HG03457 (cell line): ENCODE data around the gene MBLAC1.

Experiments
- ATAC-seq: cut with Tn5 transposase; IDR thresholded peaks from one replicate; pipeline ENCODE4 v1.9.1; 2021; ENCODE audit warnings: moderate number of reproducible peaks; ENCODE audit not compliant: unreplicated experiment

MBLAC1 gene

DNA sequence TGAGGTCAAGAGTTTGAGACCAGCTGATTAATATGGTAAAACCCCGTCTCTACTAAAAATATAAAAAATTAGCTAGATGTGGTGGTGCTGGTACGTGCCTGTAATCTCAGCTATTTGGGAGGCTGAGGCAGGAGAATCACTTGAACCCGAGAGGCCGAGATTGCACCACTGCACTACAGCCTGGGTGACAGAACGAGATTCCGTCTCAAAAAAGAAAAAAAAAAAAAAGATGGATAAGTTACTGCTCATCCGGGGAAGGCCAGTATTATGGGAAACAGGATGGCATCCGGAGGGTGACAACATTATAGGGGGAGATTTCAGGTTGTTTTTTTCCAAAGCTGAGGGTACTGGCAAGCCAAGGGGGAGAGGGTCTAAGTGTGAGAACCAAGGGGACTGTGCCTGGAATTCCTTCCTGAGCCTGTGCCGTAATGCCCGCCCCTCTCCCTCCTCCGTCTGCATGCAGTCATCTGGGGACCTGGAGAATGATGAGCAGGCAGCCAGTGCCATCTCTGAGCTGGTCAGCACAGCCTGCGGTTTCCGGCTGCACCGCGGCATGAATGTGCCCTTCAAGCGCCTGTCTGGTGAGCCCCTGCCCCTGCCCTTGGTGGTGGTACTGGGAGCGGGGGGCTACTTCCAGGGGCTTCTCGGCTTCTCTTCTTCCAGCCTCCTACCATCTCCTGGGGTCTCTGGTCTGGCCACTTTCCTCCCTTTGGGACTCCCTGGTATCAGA is 26.3 kb downstream of the MBLAC1 start:
- ATAC-seq = no peak

DNA sequence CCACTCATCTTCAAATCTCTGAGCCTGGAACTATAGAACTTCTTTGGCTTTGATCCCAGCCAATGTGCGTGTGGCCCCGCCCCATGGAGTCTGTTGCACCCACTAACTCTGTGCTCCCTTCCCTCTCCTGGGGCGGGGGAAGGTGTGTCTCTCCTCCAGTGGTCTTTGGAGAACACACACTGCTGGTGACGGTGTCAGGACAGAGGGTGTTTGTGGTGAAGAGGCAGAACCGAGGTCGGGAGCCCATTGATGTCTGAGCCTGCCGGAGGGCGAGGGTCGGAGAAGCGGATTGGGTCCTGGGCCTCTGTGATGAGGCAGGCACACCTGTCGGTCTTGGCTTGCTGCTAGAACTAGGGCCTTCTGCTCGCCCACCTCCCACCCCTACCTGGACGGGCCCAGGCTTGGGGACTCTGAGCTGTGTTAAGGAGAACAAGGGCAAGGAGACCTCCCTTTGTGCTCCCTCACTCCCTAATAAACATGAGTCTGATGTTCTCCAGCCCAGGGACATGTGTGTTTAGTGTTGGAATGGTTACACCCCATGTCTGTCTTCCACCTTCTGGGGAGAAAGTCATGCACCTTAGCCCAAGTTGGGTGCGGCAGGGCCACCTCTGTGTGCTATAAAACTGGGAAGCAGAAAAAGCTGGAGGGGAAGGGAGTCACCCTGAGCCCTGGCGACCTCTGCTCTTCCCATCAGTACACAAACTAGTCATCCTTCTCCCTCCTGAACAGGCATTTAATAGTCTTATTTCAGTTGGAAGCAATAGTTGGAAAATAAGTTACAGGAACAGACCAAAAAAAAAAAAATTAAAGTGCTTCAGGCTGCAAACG is 27.2 kb downstream of the MBLAC1 start:
- no peak for ATAC-seq

DNA sequence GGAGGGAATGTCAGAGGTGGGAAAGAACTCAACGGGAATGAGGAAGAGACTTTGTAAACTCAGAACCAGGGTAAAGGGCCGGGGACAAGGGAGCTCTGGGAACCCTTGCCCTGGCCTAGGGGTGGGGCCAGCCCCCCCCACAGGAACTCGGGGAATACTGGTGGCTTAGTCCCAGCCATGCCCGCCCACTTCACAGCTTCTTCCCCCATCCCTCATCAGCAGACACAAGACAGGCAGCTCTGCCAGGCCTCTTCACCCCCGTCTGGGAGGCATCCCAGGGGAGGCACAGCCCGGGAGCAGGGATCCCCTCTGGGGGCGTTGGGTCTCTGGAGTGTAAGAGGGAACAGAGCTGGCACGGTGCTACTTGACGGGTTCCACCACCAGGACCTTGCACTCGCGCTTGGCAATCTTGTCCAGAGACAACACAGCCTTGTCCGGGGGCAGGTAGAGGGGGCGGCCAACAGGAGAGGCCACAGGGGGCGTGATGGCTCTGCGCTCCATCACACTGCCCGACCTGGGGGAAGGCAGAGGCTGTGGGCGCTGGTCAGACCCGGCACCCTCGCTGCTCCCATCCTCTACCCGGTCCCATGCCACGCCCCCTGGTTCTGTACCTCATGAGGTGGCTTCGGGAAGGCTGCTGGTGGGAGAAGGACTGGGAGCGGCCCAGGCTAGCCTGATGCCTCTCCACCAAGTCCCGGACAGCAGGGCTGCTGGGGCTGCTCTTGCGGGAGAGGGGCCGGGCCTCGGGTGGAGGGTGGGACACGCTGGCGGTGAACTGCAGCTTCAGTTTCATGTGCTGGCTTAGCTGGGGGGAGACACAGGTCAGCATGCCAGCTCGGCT is 28.1 kb downstream of the MBLAC1 start:
- no peak for ATAC-seq

DNA sequence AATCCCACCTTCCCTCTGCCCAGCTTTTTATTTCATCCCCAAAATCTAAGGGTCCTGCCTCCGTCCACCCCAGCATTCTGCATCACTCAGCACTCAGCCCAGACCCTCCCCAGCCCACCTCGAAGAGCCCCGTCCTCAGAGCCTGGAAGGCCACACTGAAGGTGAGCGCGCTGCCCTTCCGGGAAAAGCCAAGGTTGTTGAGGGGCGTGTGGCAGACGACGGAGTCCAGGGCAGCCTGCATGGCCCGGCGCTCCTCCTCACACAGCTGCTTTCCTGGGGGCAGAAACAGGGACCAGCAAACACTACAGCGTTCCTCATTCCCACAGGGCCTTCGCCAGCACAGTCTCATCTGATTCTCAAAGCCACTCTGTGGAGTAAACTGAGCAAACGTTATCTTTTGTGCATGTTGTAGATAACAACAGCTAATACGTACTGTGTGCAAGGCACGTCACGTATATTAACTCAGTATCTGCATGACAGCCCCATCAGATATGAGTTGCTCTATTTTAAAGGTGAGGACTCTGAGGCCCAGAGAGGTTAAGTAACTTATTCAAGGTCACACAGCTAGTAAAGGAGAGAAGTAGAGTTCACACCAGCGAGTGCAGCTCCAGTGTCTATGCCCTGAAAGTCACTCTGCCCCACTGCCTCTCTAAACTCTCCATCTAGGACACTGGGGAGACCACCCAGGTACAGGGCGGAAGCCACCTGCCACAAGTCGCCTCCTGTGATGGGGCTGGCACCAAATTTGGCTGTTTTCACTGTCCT is 29.0 kb downstream of the MBLAC1 start:
- ATAC-seq = no peak

DNA sequence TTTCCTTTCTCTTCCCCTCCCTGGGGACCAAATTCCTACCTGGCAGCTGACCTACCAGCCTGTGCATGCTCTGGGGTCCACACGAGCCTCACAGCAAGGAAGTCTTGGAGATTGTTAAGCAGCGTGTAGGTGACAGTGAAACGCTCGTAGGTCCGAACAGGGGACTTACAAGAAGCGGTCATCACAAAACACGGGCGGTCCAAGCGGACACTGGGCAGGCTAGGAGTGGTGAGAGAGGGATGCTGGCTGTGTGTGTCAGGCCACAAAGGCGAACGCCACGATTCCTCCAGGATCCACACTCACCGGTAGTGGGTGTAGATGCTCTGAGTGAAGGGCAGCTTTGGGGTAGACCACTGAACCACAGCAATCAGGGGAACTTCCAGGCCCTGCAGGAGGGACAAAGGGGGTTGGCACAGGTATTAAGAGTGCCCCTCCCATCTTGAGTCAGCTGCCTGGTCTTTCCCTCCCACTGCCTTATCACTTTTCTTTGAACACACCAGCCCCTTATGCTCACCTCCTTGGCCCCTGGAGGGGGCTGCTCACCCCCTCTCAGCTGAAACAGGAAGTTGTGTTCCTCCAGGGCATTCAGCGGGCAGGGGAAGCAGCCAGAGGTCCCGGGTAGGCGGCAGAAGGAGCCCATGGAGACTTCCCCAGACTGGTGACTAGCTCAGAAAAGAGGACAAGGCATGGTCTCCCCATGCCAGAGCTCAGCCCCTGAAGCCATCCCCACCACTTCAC is 29.7 kb downstream of the MBLAC1 start:
- no peak for ATAC-seq

- no peak for ATAC-seq
Measured at GRCh38 chr7:100157069-100157333, 30.2 kb downstream of the MBLAC1 start.

DNA sequence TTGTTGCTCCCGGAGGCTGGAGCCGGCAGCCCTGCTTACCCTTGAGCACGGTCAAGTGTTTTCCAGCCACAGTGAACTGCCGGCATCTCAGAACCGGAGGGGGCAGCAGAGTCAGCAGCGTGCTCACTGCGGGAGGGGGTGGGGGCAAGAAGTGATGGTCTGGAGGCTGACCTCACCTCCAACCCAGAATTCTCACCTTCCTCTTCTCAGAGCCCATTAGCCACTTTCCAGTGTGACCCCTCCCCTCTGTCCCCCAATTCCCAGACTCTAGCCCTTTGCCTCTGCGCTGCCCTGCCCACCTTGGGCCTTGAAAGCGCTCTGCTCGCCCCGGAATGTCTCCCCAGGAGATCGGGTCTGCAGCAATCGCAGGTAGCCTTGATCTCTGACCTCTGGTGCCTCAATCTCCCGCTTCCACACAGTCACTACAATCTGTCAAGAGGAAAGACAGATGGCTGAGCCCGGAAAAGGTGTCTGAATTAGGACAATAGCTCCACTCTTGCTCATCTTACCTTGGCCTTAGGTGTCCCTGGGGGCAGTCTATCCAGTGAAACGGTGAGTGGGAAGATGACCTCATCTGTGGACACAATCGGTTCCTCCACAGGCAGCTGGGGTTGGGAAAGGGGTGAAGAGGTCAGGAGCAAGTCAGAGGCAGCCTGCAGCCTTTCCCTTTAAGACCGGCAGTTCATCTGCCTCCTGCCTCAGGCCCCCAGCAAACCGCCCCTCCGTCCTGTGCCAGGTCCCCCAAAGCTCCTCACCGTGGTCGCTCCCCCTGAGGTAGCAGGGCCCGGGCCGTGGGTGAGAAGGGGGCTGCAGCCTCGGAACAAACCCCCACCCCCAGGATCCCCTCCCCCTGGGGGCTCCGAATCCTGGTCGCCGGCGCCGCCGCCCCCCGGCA is 30.8 kb downstream of the MBLAC1 start:
- ATAC-seq = no peak

GRCh38 chr7:100158229-100159098 is 31.7 kb downstream of the MBLAC1 start, which contains the start of gene TRAPPC14:
TSS of gene TRAPPC14 (minus strand) at chr7:100158723. CDS start at chr7:100158499, 224 bp downstream.
- ATAC-seq = peak; percentile 48

- no peak for ATAC-seq
Measured at GRCh38 chr7:100159099-100159623, 32.4 kb downstream of the MBLAC1 start.

GRCh38 chr7:100160067-100160466 is 33.3 kb downstream of the MBLAC1 start:
- no peak for ATAC-seq

- ATAC-seq = no peak
Measured at GRCh38 chr7:100163006-100163531, 36.3 kb downstream of the MBLAC1 start.

- no peak for ATAC-seq
Measured at GRCh38 chr7:100163871-100164270, 37.1 kb downstream of the MBLAC1 start.

DNA sequence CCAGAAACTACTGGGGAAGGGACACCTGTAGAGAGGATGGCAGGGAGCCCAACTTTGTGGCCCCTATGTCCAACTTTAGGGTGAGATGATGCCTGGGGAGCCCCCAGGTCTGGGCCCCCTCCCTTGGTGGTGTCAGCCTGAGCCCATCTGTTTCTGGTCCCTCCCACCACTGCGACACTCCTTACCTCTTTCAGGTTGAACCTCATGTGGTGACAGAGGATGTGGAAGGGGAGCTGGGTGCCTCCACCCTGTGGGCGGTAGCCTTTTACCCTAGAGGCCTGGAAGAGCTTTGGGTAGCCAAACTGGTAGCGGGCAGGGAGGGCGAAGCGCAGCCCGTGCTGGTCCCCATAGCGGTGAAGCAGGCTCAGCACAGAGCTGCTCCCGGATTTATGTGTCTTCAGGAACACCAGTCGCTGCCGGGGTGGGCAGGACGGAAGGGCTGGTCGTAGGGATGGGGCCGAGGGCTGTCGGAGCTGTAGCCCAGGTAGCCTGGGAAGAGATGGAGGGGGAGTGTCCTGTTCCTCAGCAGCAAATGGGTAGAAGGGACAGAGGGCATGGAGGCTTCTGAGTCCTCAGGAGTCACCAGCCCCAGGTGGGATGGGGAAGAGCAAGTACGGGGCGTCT is 39.7 kb downstream of the MBLAC1 start:
- ATAC-seq = no peak

GRCh38 chr7:100166970-100167911 is 40.5 kb downstream of the MBLAC1 start:
- ATAC-seq = no peak

DNA sequence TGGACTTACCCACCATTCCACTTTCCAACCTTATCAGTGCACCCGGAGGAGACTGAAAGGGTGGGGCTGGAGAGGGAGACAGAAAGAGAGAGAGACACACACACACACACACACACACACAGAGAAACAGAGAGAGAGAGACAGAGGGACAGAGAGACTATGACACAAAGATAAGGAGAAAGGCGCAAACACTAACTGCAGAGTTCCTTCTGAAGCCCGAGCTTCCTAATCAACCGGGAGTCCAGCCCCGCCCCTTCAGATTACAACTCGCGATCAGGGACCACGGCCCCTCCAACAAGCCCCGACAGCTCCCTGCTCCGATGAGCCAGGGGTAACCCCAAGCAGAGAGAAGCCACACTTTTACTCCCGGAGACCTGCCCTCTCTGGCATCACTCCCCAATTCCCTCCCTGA is 41.2 kb downstream of the MBLAC1 start:
- no peak for ATAC-seq
